ENCODE measurements around the gene EIF4B. TPM values are rescaled to one million over a fixed set of nuclear protein-coding genes. Genes with fewer than 3 reads are reported as not detected.

Gene EIF4B
- 100 to 1,000 TPM; 813 to 821 TPM for total RNA-seq

DNA sequence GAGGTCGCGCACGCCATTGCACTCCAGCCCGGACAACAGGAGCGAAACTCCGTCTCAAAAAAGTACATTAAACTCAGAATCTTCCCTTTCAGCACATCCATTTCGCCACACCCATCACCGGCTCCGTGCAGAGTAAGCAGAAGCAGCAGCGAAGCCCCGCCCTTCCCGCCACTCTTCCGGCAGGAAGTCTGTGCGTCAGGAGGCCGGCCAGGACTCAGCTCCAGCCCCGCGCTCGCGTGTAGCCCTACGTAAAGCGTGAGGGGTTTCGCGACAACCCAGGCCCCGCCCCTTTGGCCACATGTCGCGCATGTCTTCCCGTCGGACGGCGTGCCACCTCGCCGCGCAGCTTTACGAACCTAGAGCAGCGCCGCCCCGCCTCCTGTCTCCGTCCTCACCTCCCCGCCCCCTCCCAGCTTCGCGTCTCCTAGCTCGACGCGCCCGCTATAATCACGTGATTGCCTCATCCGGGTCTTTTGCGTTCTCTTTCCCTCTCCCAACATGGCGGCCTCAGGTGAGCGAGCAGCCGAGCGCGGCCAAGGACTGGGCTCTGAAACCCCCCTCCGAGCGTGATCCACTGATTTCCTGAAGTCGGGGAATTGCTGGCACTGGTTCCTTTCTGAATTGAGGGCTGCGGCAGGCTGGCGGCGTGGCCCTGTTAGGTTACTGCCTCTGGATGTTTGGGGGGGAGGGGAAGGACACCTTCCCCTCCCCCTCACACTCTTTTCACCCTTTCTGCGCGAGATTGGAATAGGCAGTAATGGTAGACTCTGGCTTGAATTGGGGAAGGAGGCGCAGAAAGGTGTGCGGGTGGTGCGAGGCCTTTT, at the start of gene EIF4B:
EIF4B (plus strand) TSS at position 471 of the 824 bp plus-strand sequence; CDS start at position 499, 28 bp downstream.
- peak; percentile 100 for DNase-seq
- no peaks in the 10 kb centered on the region for H3K9me3 Mint-ChIP-seq
- intact Hi-C loops (cut with micrococcal nuclease), result loop anchor here (1.0 to 2.0 kb wide), 11 partner anchors 40 to 981 kb away; partner anchors contain the start of genes ATF7, CALCOCO1, CSAD and PFDN5
- peak within 1 kb of the TSS; percentile 92 for H3K4me3 Mint-ChIP-seq
- peak within 1 kb of the TSS; percentile 93 for H3K27ac Mint-ChIP-seq
- H3K27me3 Mint-ChIP-seq (ENCODE audit: low read depth), result no peaks in the 10 kb centered on the region
- H3K4me1 Mint-ChIP-seq (ENCODE audit: low read depth), result peaks cover 47% of the 10 kb centered on the region
- CTCF ChIA-PET, result interaction anchor here (0.6 to 1.8 kb wide), 5 partner anchors 8 to 1283 kb away, joined by 3 to 10 read pairs (median 3); no protein-coding TSS in a partner anchor
- peaks cover 30% of the 10 kb centered on the region for H3K36me3 Mint-ChIP-seq (ENCODE audit: low read depth)

GRCh38 chr12:52956987-52957386, 49.3 kb upstream of the EIF4B start:
- Mint-ChIP-seq H3K36me3 (ENCODE audit: low read depth) (no peaks in the 10 kb centered on the region), H3K4me3 (no peak overlapping the region), H3K27ac (no peak overlapping the region), H3K4me1 (ENCODE audit: low read depth) (peaks cover 5% of the 10 kb centered on the region), H3K27me3 (ENCODE audit: low read depth) (no peaks in the 10 kb centered on the region), H3K9me3 (no peaks in the 10 kb centered on the region)
- peak; percentile 27 for DNase-seq
- intact Hi-C loops (cut with micrococcal nuclease), result no loop called here
- CTCF ChIA-PET, result interaction anchor here (0.8 to 2.7 kb wide), 6 partner anchors 23 to 97 kb away, joined by 3 to 16 read pairs (median 8); no protein-coding TSS in a partner anchor

GRCh38 chr12:52964556-52965336, 41.5 kb upstream of the EIF4B start:
- intact Hi-C loops (cut with micrococcal nuclease), result no loop called here
- Mint-ChIP-seq H3K4me1 (ENCODE audit: low read depth) (no peaks in the 10 kb centered on the region), H3K4me3 (no peak overlapping the region), H3K27ac (no peak overlapping the region), H3K27me3 (ENCODE audit: low read depth) (peaks cover 7% of the 10 kb centered on the region), H3K9me3 (no peaks in the 10 kb centered on the region), H3K36me3 (ENCODE audit: low read depth) (no peaks in the 10 kb centered on the region)
- no peak for DNase-seq
- CTCF ChIA-PET, result interaction anchor here (2.2 to 3.6 kb wide), 2 partner anchors 15 to 80 kb away, joined by 11 to 20 read pairs; no protein-coding TSS in a partner anchor

DNA sequence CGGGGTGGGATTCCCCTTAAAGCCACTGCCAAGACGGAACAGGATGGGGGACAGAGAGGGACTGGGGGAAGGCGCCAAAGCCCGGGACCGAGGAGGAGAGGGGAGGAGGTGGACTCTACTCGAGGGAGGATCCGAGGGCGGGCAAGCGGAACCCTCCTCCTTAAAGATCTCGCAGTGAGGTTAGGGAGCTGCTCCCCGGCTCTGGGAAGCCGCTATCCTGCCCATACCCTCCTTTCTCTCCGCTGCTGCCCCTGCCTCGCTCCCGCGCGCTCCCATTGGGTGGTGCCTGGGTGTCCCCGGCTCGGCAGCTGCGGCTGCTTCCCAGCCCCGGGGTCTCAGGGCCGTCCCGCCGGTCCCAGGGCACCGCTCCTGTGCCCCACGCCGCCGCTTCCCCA, 40.9 kb upstream of the EIF4B start:
- Mint-ChIP-seq H3K4me1 (ENCODE audit: low read depth) (no peaks in the 10 kb centered on the region), H3K36me3 (ENCODE audit: low read depth) (no peaks in the 10 kb centered on the region), H3K27me3 (ENCODE audit: low read depth) (peaks cover 7% of the 10 kb centered on the region), H3K27ac (no peak overlapping the region), H3K4me3 (no peak overlapping the region), H3K9me3 (no peaks in the 10 kb centered on the region)
- CTCF ChIA-PET, result interaction anchor here (2.2 to 3.6 kb wide), 2 partner anchors 14 to 81 kb away, joined by 11 to 20 read pairs; no protein-coding TSS in a partner anchor
- no peak for DNase-seq
- intact Hi-C loops (cut with micrococcal nuclease), result no loop called here

GRCh38 chr12:52969166-52969795, 37.0 kb upstream of the EIF4B start:
- Mint-ChIP-seq H3K4me3 (no peak overlapping the region), H3K4me1 (ENCODE audit: low read depth) (no peaks in the 10 kb centered on the region), H3K27ac (no peak overlapping the region), H3K27me3 (ENCODE audit: low read depth) (peaks cover 7% of the 10 kb centered on the region), H3K9me3 (no peaks in the 10 kb centered on the region), H3K36me3 (ENCODE audit: low read depth) (no peaks in the 10 kb centered on the region)
- CTCF ChIA-PET, result interaction anchor here (0.6 to 2.1 kb wide), 4 partner anchors 11 to 241 kb away, joined by 3 to 11 read pairs (median 4); no protein-coding TSS in a partner anchor
- no peak for DNase-seq
- intact Hi-C loops (cut with micrococcal nuclease), result no loop called here

DNA sequence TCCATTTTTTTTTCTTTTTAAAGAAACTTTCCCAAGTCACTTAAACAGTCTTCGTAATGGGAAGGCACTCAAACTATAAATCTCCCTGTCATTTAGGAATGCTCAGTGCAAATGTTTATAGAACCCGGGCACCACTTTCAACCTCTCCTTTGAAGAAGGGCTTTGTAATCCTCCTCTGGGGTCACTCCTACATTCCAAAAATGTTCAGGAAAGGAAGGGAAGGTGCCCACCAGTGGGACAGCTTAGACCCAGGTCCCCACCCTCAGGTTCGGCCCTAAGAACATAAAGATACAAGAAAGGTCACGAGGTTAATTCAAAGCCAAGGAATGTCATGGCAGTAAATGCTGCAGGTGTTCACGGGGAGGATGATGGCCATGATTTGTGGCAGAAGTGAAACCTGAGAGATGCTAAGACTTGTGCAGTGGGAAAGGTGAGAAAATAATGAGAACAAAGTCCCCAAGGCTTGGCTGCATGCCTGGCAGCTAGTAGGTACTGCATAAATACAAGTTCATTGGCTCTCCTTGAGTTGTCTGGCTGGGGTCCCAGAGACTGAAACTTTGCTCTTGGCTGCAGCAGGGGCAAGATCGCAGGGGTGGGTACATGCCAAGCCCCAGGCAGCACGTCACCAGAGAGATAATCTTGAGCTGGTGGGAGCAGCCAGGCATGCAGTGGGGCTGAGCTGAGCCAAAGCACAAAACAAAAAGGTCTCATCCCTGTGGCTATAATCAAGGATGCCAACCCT, 36.3 kb upstream of the EIF4B start:
- no peak overlapping the region for H3K4me3 Mint-ChIP-seq
- H3K4me1 Mint-ChIP-seq (ENCODE audit: low read depth), result no peaks in the 10 kb centered on the region
- no peak overlapping the region for H3K27ac Mint-ChIP-seq
- intact Hi-C loops (cut with micrococcal nuclease), result loop anchor here (10.0 kb wide), 1 partner anchor 595 kb away; no protein-coding TSS in a partner anchor
- no peaks in the 10 kb centered on the region for H3K9me3 Mint-ChIP-seq
- CTCF ChIA-PET, result interaction anchor here (0.6 to 3.2 kb wide), 6 partner anchors 9 to 241 kb away, joined by 3 to 15 read pairs (median 3); no protein-coding TSS in a partner anchor
- H3K27me3 Mint-ChIP-seq (ENCODE audit: low read depth), result peaks cover 4% of the 10 kb centered on the region
- H3K36me3 Mint-ChIP-seq (ENCODE audit: low read depth), result no peaks in the 10 kb centered on the region
- DNase-seq, result no peak

GRCh38 chr12:52971679-52972329, 34.5 kb upstream of the EIF4B start:
- DNase-seq, result no peak
- Mint-ChIP-seq H3K4me1 (ENCODE audit: low read depth) (no peaks in the 10 kb centered on the region), H3K27me3 (ENCODE audit: low read depth) (no peaks in the 10 kb centered on the region), H3K27ac (no peak overlapping the region), H3K36me3 (ENCODE audit: low read depth) (no peaks in the 10 kb centered on the region), H3K9me3 (no peaks in the 10 kb centered on the region), H3K4me3 (no peak overlapping the region)
- intact Hi-C loops (cut with micrococcal nuclease), result loop anchor here (10.0 kb wide), 1 partner anchor 597 kb away; no protein-coding TSS in a partner anchor
- CTCF ChIA-PET, result interaction anchor here (1.4 to 3.2 kb wide), 2 partner anchors 9 to 87 kb away, joined by 3 to 15 read pairs; no protein-coding TSS in a partner anchor

DNA sequence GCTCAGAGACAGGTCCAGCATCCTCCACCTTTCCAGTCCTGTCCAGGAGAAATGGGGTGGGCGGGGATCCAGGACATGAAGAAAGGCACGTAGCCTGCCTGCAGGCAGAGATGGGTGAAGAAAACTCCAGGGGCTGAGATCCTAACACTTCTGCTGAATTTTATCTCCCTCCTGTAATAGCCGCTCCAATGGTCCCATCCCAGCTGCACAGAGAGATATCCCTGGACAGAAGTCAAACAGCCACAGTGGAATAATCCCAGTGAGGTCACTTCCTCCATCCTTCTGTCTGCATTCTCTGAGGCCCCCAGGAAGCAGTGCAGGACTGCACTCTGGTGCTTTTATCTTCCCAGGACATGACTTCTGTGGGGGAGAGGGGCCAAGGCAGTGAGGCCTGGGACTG, 31.1 kb upstream of the EIF4B start:
- no peaks in the 10 kb centered on the region for H3K4me1 Mint-ChIP-seq (ENCODE audit: low read depth)
- CTCF ChIA-PET, result interaction anchor here (1.0 kb wide), 1 partner anchor 95 kb away, joined by 3 read pairs; no protein-coding TSS in a partner anchor
- H3K4me3 Mint-ChIP-seq, result no peak overlapping the region
- no peak for DNase-seq
- intact Hi-C loops (cut with micrococcal nuclease), result loop anchor here (10.0 kb wide), 1 partner anchor 600 kb away; no protein-coding TSS in a partner anchor
- no peak overlapping the region for H3K27ac Mint-ChIP-seq
- peaks cover 5% of the 10 kb centered on the region for H3K27me3 Mint-ChIP-seq (ENCODE audit: low read depth)
- no peaks in the 10 kb centered on the region for H3K9me3 Mint-ChIP-seq
- H3K36me3 Mint-ChIP-seq (ENCODE audit: low read depth), result no peaks in the 10 kb centered on the region

- H3K27me3 Mint-ChIP-seq (ENCODE audit: low read depth), result peaks cover 11% of the 10 kb centered on the region
- no peaks in the 10 kb centered on the region for H3K9me3 Mint-ChIP-seq
- no peak for DNase-seq
- no peak overlapping the region for H3K4me3 Mint-ChIP-seq
- no peaks in the 10 kb centered on the region for H3K36me3 Mint-ChIP-seq (ENCODE audit: low read depth)
- no peak overlapping the region for H3K27ac Mint-ChIP-seq
- H3K4me1 Mint-ChIP-seq (ENCODE audit: low read depth), result no peaks in the 10 kb centered on the region
- intact Hi-C loops (cut with micrococcal nuclease), result loop anchor here (10.0 kb wide), 1 partner anchor 601 kb away; no protein-coding TSS in a partner anchor
- CTCF ChIA-PET, result interaction anchor here (0.6 kb wide), 1 partner anchor 90 kb away, joined by 7 read pairs; no protein-coding TSS in a partner anchor
These were observed 30.3 kb upstream of the EIF4B start for GRCh38 chr12:52975820-52976573.

- peaks cover 11% of the 10 kb centered on the region for H3K27me3 Mint-ChIP-seq (ENCODE audit: low read depth)
- intact Hi-C loops (cut with micrococcal nuclease), result loop anchor here (10.0 kb wide), 1 partner anchor 602 kb away; no protein-coding TSS in a partner anchor
- no peak for DNase-seq
- CTCF ChIA-PET, result interaction anchor here (6.9 kb wide), 1 partner anchor 94 kb away, joined by 369 read pairs; no protein-coding TSS in a partner anchor
- no peak overlapping the region for H3K4me3 Mint-ChIP-seq
- no peaks in the 10 kb centered on the region for H3K36me3 Mint-ChIP-seq (ENCODE audit: low read depth)
- no peaks in the 10 kb centered on the region for H3K4me1 Mint-ChIP-seq (ENCODE audit: low read depth)
- no peak overlapping the region for H3K27ac Mint-ChIP-seq
- no peaks in the 10 kb centered on the region for H3K9me3 Mint-ChIP-seq
These were observed 29.6 kb upstream of the EIF4B start for GRCh38 chr12:52976574-52977071.

Data from activated naive CD4-positive, alpha-beta T cell treated with anti-CD3 and anti-CD28 coated beads for 36 hours (primary cell).